Measurements from ENCODE around the gene MCF2L.

Gene MCF2L

GRCh38 chr13:113138792-113139551 is 170.0 kb downstream of the MCF2L start:
- Histone ChIP-seq H3K27ac (ENCODE audit: low read length) (no peak overlapping the region), H2AFZ (ENCODE audit: low read depth, low read length) (peak overlapping the region; percentile 48), H3K9ac (ENCODE audit: low read length) (no peak overlapping the region)

GRCh38 chr13:113139577-113139976 is 170.6 kb downstream of the MCF2L start:
- Histone ChIP-seq H3K4me2 (ENCODE audit: low read length) (peak overlapping the region; percentile 23), H3K79me2 (ENCODE audit: low read length) (no peaks in the 10 kb centered on the region), H3K9ac (ENCODE audit: low read length) (no peak overlapping the region), H3K27ac (ENCODE audit: low read length) (no peak overlapping the region), H4K20me1 (ENCODE audit: insufficient read depth, low read length) (no peaks in the 10 kb centered on the region), H3K9me3 (ENCODE audit: insufficient read depth, low read length) (no peaks in the 10 kb centered on the region; the same call in 1 of the 2 replicates), H2AFZ (ENCODE audit: low read depth, low read length) (peak overlapping the region; percentile 48; the same call in 1 of the 2 replicates), H3K27me3 (ENCODE audit: low read depth, low read length) (0 out of 2 replicates have a peak, but pooled peaks cover 4% of the 10 kb centered on the region), H3K4me1 (ENCODE audit: low read length) (no peaks in the 10 kb centered on the region), H3K4me3 (ENCODE audit: low read length) (no peak overlapping the region), H3K36me3 (replicated peaks; ENCODE audit: low read depth, low read length) (no peaks in the 10 kb centered on the region)
- TF ChIP-seq EZH2phosphoT487 (IDR thresholded peaks at IDR 0.05; ENCODE audit: low read depth) = no peak

More at GRCh38 chr13:113138792-113139551, 170.0 kb downstream of the MCF2L start:
- Histone ChIP-seq H3K79me2 (ENCODE audit: low read length) (no peaks in the 10 kb centered on the region), H4K20me1 (ENCODE audit: insufficient read depth, low read length) (no peaks in the 10 kb centered on the region), H3K27me3 (ENCODE audit: low read depth, low read length) (0 out of 2 replicates have a peak, but pooled peaks cover 6% of the 10 kb centered on the region), H3K36me3 (replicated peaks; ENCODE audit: low read depth, low read length) (no peaks in the 10 kb centered on the region), H3K4me1 (ENCODE audit: low read length) (no peaks in the 10 kb centered on the region), H3K4me3 (ENCODE audit: low read length) (no peak overlapping the region), H3K4me2 (ENCODE audit: low read length) (peak overlapping the region; percentile 23), H3K9me3 (ENCODE audit: insufficient read depth, low read length) (no peaks in the 10 kb centered on the region; the same call in 1 of the 2 replicates)
- TF ChIP-seq CTCF (IDR thresholded peaks at IDR 0.05; ENCODE audit: low read depth, low read length) (no peak), EZH2phosphoT487 (IDR thresholded peaks at IDR 0.05; ENCODE audit: low read depth) (no peak)

- H3K4me3 ChIP-seq (ENCODE audit: low read length) = no peak overlapping the region
- H3K79me2 ChIP-seq (ENCODE audit: low read length) = no peaks in the 10 kb centered on the region
- no peak overlapping the region for H3K27ac ChIP-seq (ENCODE audit: low read length)
- H3K9ac ChIP-seq (ENCODE audit: low read length) = no peak overlapping the region
- H3K36me3 ChIP-seq (replicated peaks; ENCODE audit: low read depth, low read length) = no peaks in the 10 kb centered on the region
- H2AFZ ChIP-seq (ENCODE audit: low read depth, low read length) = no peak overlapping the region
- no peak overlapping the region for H3K4me2 ChIP-seq (ENCODE audit: low read length)
- no peaks in the 10 kb centered on the region for H4K20me1 ChIP-seq (ENCODE audit: insufficient read depth, low read length)
- peaks cover 3% of the 10 kb centered on the region; the same call in 1 of the 2 replicates for H3K27me3 ChIP-seq (ENCODE audit: low read depth, low read length)
- H3K4me1 ChIP-seq (ENCODE audit: low read length) = no peaks in the 10 kb centered on the region
- TF ChIP-seq CTCF (IDR thresholded peaks at IDR 0.05; ENCODE audit: low read depth, low read length) (no peak), EZH2phosphoT487 (IDR thresholded peaks at IDR 0.05; ENCODE audit: low read depth) (no peak)
- no peaks in the 10 kb centered on the region; the same call in 1 of the 2 replicates for H3K9me3 ChIP-seq (ENCODE audit: insufficient read depth, low read length)
Observed at GRCh38 chr13:113140677-113141600, 171.9 kb downstream of the MCF2L start.

GRCh38 chr13:113141601-113141970 is 172.6 kb downstream of the MCF2L start:
- Histone ChIP-seq H3K4me3 (ENCODE audit: low read length) (no peak overlapping the region), H3K4me2 (ENCODE audit: low read length) (no peak overlapping the region), H3K36me3 (replicated peaks; ENCODE audit: low read depth, low read length) (no peaks in the 10 kb centered on the region), H3K79me2 (ENCODE audit: low read length) (no peaks in the 10 kb centered on the region), H3K9ac (ENCODE audit: low read length) (no peak overlapping the region), H3K27me3 (ENCODE audit: low read depth, low read length) (peaks cover 3% of the 10 kb centered on the region; the same call in 1 of the 2 replicates), H4K20me1 (ENCODE audit: insufficient read depth, low read length) (no peaks in the 10 kb centered on the region), H3K9me3 (ENCODE audit: insufficient read depth, low read length) (no peaks in the 10 kb centered on the region; the same call in 1 of the 2 replicates), H3K4me1 (ENCODE audit: low read length) (no peaks in the 10 kb centered on the region), H2AFZ (ENCODE audit: low read depth, low read length) (no peak overlapping the region), H3K27ac (ENCODE audit: low read length) (no peak overlapping the region)
- TF ChIP-seq EZH2phosphoT487 (IDR thresholded peaks at IDR 0.05; ENCODE audit: low read depth) = no peak
- TF ChIP-seq CTCF (IDR thresholded peaks at IDR 0.05; ENCODE audit: low read depth, low read length) = no peak

All from OCI-LY3 (cell line).